ENCODE measurements around the gene RHNO1.
A peak's percentile ranks its signal among the peaks of the same experiment; 100 is the strongest.

Gene RHNO1

GRCh38 chr12:2853626-2854025, 23.4 kb upstream of the RHNO1 start:
- peak; percentile 87 for TF ChIP-seq CTCF (conservative IDR thresholded peaks at IDR 0.05; ENCODE audit: low read length)
- DNase-seq (ENCODE audit: low read depth) = peak; percentile 75
- H3K4me3 ChIP-seq (ENCODE audit: low read length) = no peak overlapping the region

DNA sequence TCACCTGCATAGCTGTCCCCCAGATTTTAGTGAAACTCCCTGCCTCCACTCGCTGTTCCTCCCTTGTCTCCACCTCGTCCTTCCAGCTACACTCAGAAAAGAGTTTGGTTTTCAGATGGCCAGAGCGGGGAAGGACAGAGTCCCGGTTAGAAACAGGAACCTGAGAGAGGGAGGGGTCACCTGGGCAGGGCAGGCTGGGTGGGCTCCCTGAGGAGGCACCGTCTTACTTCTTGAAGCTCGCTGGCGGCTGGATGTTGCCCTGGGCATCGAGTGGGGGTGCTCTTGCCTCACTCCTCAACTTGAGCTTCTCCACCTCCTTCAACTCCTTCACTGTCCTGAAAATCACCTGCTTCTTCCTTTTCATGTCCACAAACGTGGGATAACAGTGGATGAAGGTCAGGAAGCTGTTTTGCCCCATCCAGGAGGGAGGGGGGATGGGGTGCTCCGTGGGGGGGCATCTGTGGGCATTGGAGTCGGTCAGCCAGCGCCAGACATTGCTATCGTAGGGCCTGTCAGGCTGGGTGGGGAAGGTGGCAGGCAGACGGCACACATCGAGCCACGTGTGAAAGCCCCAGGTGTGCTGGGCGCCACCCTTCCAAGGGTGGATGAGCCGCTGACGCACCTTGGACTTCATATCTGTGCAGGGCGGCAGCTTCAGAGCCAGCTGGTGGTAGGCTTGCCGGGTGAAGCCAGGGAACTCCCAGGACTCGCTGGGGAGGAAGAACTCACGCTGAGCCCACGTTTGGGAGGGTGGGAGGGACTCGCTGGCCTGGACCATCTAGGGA, 22.2 kb upstream of the RHNO1 start:
- no peak for DNase-seq (ENCODE audit: low read depth)
- no peak for TF ChIP-seq CTCF (conservative IDR thresholded peaks at IDR 0.05; ENCODE audit: low read length)
- H3K4me3 ChIP-seq (ENCODE audit: low read length) = no peak overlapping the region

DNA sequence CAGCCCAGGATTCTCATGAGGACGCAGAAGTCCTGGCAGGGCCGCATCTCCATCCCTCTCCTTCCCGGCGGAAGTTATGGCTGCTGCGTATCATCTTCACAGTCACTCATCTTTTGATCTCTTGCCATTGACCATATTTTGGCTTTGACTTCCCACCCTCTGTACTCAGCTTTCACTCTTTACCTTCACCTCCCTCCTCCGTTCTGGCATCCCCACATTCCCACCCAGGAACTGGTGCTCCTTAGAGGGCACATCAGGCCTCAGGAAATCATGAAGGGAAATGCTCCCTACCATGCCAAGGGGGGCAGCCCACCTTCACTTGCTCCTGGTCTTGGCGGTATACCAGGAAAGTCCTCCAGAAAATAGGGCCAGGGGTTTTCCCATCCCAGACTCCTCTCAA, 21.5 kb upstream of the RHNO1 start:
- TF ChIP-seq CTCF (conservative IDR thresholded peaks at IDR 0.05; ENCODE audit: low read length) = no peak
- H3K4me3 ChIP-seq (ENCODE audit: low read length) = no peak overlapping the region
- no peak for DNase-seq (ENCODE audit: low read depth)

- H3K4me3 ChIP-seq (ENCODE audit: low read length) = no peak overlapping the region
- no peak for TF ChIP-seq CTCF (conservative IDR thresholded peaks at IDR 0.05; ENCODE audit: low read length)
- no peak for DNase-seq (ENCODE audit: low read depth)
Measured at GRCh38 chr12:2856051-2856450, 21.0 kb upstream of the RHNO1 start.

GRCh38 chr12:2857021-2857431, 20.0 kb upstream of the RHNO1 start, which contains the start of gene TEX52:
TEX52 (minus strand) TSS chr12:2857039; CDS start chr12:2857026, 13 bp downstream.
- no peak within 1 kb of the TSS for H3K4me3 ChIP-seq (ENCODE audit: low read length)
- TF ChIP-seq CTCF (conservative IDR thresholded peaks at IDR 0.05; ENCODE audit: low read length) = no peak
- DNase-seq (ENCODE audit: low read depth) = no peak

GRCh38 chr12:2857576-2857975, 19.4 kb upstream of the RHNO1 start:
- no peak for TF ChIP-seq CTCF (conservative IDR thresholded peaks at IDR 0.05; ENCODE audit: low read length)
- no peak for DNase-seq (ENCODE audit: low read depth)
- H3K4me3 ChIP-seq (ENCODE audit: low read length) = no peak overlapping the region

DNA sequence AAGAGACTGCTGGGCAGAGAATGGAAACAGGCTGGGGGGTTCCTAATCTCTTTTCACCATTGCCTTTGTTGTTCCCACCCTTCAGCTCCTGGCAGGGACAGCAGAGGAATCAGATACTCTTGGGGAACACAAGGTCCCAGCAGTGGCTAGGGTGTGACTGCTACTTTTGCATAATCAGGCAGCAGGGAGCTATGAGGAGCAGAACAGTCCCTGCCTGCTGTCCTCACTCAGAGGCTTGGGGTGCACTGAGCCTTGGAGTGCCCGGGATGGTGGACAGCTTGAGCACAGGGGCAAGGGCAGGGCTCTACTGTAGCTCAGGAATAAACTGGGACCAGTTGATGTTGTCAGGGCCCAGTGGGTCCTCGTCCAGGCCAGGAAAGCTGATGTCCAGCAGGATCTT, 18.7 kb upstream of the RHNO1 start:
- TF ChIP-seq CTCF (conservative IDR thresholded peaks at IDR 0.05; ENCODE audit: low read length) = no peak
- H3K4me3 ChIP-seq (ENCODE audit: low read length) = no peak overlapping the region
- no peak for DNase-seq (ENCODE audit: low read depth)
